WTC11 (cell line): ENCODE data around the gene EXD3. TPM values are rescaled to one million over a fixed set of nuclear protein-coding genes. Genes with fewer than 3 reads are reported as not detected.

Experiments
- ATAC-seq: fragments of 200-7000 bp; cut with Tn5 transposase; 2 replicates; pipeline ENCODE4 v1.10.0; 2021; ENCODE audit warnings: mild to moderate bottlenecking, moderate library complexity
- CTCF ChIA-PET: fragments of 300-600 bp; sonication (Branson Sonifier 250); formaldehyde crosslinking; loops from one replicate; lab custom pipeline; 2021; ENCODE audit warnings: antibody characterized with exemption; lab: Charles Lee
- POLR2A ChIA-PET: fragments of 350-600 bp; sonication (Branson Sonifier 250); formaldehyde crosslinking; loops from one replicate; lab custom pipeline; 2021; ENCODE audit warnings: antibody characterized with exemption; lab: Charles Lee
- DNase-seq: peaks from one replicate; pipeline ENCODE4 v3.0.0; 2021; ENCODE audit warnings: low spot score
- H3K27ac Mint-ChIP-seq: 2 replicates; pipeline ENCODE4 v1.8.0; 2021; ENCODE audit warnings: mixed read lengths
- H3K27me3 Mint-ChIP-seq: 2 replicates; pipeline ENCODE4 v1.8.0; 2021; ENCODE audit warnings: low read depth, mild to moderate bottlenecking, moderate library complexity, mixed read lengths
- H3K36me3 Mint-ChIP-seq: 2 replicates; pipeline ENCODE4 v1.8.0; 2021; ENCODE audit warnings: mixed read lengths
- H3K4me1 Mint-ChIP-seq: 2 replicates; pipeline ENCODE4 v1.8.0; 2022; ENCODE audit warnings: mixed read lengths
- H3K4me3 Mint-ChIP-seq: 2 replicates; pipeline ENCODE4 v1.8.0; 2021; ENCODE audit warnings: mild to moderate bottlenecking, moderate library complexity, mixed read lengths
- H3K9me3 Mint-ChIP-seq: 2 replicates; pipeline ENCODE4 v1.8.0; 2021; ENCODE audit warnings: mixed read lengths
- CREB1 ChIP-seq: sonication (generic); formaldehyde crosslinking; IDR thresholded peaks from 2 replicates; pipeline ENCODE4 v1.8.0; 2023; ENCODE audit warnings: mild to moderate bottlenecking, missing genetic modification reagents
- CREM ChIP-seq: sonication (generic); formaldehyde crosslinking; IDR thresholded peaks from 2 replicates; pipeline ENCODE4 v1.8.1; 2022; ENCODE audit warnings: mild to moderate bottlenecking, missing genetic modification reagents, moderate library complexity
- FOXJ3 ChIP-seq: sonication (generic); formaldehyde crosslinking; IDR thresholded peaks from 2 replicates; pipeline ENCODE4 v1.9.0; 2021; ENCODE audit warnings: missing genetic modification reagents, mild to moderate bottlenecking, borderline replicate concordance
- FOXK1 ChIP-seq: sonication (generic); formaldehyde crosslinking; IDR thresholded peaks from 2 replicates; pipeline ENCODE4 v1.8.0; 2022; ENCODE audit warnings: mild to moderate bottlenecking, moderate library complexity, missing genetic modification reagents
- FOXP1 ChIP-seq: sonication (generic); formaldehyde crosslinking; IDR thresholded peaks from 2 replicates; pipeline ENCODE4 v1.8.0; 2022; ENCODE audit warnings: missing genetic modification reagents, mild to moderate bottlenecking, moderate library complexity, borderline replicate concordance
- MXD4 ChIP-seq: fragments of 250-450 bp; sonication (Bioruptor Pico); IDR thresholded peaks from 2 replicates; pipeline ENCODE4 v1.8.0; 2021; ENCODE audit warnings: mild to moderate bottlenecking, moderate library complexity, borderline replicate concordance
- MYBL2 ChIP-seq: sonication (generic); formaldehyde crosslinking; IDR thresholded peaks from 2 replicates; pipeline ENCODE4 v1.8.1; 2023; ENCODE audit warnings: mild to moderate bottlenecking, moderate library complexity, missing genetic modification reagents
- NFE2L1 ChIP-seq: sonication (generic); formaldehyde crosslinking; IDR thresholded peaks from 2 replicates; pipeline ENCODE4 v1.8.1; 2023; ENCODE audit warnings: missing genetic modification reagents
- SMAD4 ChIP-seq: sonication (generic); formaldehyde crosslinking; IDR thresholded peaks from 2 replicates; pipeline ENCODE4 v1.8.0; 2022; ENCODE audit warnings: mild to moderate bottlenecking, missing genetic modification reagents
- SP1 ChIP-seq: sonication (generic); formaldehyde crosslinking; conservative IDR thresholded peaks from 2 replicates; pipeline ENCODE4 v1.8.1; 2022; ENCODE audit warnings: missing genetic modification reagents
- ZBTB21 ChIP-seq: sonication (generic); formaldehyde crosslinking; IDR thresholded peaks from 2 replicates; pipeline ENCODE4 v1.8.1; 2023; ENCODE audit warnings: mild to moderate bottlenecking, missing genetic modification reagents, borderline replicate concordance
- ZNF423 ChIP-seq: fragments of 250-450 bp; sonication (Bioruptor Pico); IDR thresholded peaks from 2 replicates; pipeline ENCODE4 v2.1.2; 2022; ENCODE audit warnings: mild to moderate bottlenecking, moderate library complexity
- total RNA-seq: library from RNA; stranded (reverse); gene quantifications from 3 replicates; pipeline ENCODE4 v1.2.3, GENCODE V29; 2021
- TF ChIP-seq, protein P1 (sequence below): sonication (generic); formaldehyde crosslinking; IDR thresholded peaks from 2 replicates; pipeline ENCODE4 v1.8.1; 2023; ENCODE audit warnings: mild to moderate bottlenecking, missing genetic modification reagents
- TF ChIP-seq, protein P2 (sequence below): sonication (generic); formaldehyde crosslinking; IDR thresholded peaks from 2 replicates; pipeline ENCODE4 v1.8.1; 2023; ENCODE audit warnings: mild to moderate bottlenecking, missing genetic modification reagents, moderate library complexity
- TF ChIP-seq, protein P3 (sequence below): sonication (generic); formaldehyde crosslinking; IDR thresholded peaks from 2 replicates; pipeline ENCODE4 v1.8.0; 2022; ENCODE audit warnings: mild to moderate bottlenecking, missing genetic modification reagents
- TF ChIP-seq, protein P4 (sequence below): sonication (generic); formaldehyde crosslinking; IDR thresholded peaks from 2 replicates; pipeline ENCODE4 v1.8.0; 2023; ENCODE audit warnings: mild to moderate bottlenecking, missing genetic modification reagents
- TF ChIP-seq, protein P5 (sequence below): fragments of 250-450 bp; sonication (Bioruptor Pico); IDR thresholded peaks from 2 replicates; pipeline ENCODE4 v1.9.0; 2021; ENCODE audit warnings: mild to moderate bottlenecking
- TF ChIP-seq, protein P6 (sequence below): sonication (generic); formaldehyde crosslinking; IDR thresholded peaks from 2 replicates; pipeline ENCODE4 v1.8.1; 2023; ENCODE audit warnings: mild to moderate bottlenecking, missing genetic modification reagents, borderline replicate concordance

EXD3 gene
- total RNA-seq, 1 experiment from 2014 or later = 21.2 TPM

DNA sequence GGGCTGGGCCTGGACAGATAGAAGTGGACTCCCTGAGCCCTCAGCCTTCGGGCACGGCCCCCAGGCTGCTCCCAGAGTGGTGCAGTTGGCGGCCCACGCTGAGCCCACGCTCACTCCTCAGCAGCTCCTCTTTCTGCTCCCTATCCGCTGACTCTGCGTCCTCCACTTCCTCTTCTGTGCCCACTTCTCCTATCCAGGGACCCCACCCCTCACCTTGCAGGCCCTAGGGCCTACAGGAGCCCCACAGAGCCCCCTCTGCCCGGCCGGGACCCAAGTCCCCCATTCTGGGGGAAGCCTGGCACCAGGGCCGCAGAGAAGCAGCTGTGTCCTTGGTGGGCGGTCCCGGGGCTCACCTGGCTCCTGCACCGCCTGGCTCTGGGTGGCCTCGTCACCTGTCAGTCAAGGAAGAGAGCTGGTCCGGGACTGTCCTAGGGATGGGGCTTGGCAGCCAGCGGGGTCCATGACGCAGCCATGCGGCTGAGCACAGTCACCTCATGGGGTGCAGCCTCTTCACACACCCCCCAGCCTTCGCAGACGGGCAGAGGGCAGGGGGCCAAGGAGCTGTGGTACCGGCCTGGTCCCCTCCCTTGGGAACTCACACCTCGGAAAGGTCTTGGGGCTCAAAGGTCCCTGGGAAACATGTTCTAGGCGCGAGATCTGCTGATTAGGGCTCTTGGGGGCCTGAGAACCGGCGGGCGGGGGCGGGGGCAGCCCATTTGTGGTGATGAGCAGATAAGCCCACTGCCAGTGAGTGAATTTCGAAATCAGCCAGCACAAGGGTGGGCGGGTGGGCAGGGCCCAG, 115.5 kb downstream of the EXD3 start (continued):
- TF ChIP-seq, protein P1, sequence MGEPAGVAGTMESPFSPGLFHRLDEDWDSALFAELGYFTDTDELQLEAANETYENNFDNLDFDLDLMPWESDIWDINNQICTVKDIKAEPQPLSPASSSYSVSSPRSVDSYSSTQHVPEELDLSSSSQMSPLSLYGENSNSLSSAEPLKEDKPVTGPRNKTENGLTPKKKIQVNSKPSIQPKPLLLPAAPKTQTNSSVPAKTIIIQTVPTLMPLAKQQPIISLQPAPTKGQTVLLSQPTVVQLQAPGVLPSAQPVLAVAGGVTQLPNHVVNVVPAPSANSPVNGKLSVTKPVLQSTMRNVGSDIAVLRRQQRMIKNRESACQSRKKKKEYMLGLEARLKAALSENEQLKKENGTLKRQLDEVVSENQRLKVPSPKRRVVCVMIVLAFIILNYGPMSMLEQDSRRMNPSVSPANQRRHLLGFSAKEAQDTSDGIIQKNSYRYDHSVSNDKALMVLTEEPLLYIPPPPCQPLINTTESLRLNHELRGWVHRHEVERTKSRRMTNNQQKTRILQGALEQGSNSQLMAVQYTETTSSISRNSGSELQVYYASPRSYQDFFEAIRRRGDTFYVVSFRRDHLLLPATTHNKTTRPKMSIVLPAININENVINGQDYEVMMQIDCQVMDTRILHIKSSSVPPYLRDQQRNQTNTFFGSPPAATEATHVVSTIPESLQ = no peak
- TF ChIP-seq, protein P2, sequence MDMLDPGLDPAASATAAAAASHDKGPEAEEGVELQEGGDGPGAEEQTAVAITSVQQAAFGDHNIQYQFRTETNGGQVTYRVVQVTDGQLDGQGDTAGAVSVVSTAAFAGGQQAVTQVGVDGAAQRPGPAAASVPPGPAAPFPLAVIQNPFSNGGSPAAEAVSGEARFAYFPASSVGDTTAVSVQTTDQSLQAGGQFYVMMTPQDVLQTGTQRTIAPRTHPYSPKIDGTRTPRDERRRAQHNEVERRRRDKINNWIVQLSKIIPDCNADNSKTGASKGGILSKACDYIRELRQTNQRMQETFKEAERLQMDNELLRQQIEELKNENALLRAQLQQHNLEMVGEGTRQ (CRISPR knock-in tag) = no peak

DNA sequence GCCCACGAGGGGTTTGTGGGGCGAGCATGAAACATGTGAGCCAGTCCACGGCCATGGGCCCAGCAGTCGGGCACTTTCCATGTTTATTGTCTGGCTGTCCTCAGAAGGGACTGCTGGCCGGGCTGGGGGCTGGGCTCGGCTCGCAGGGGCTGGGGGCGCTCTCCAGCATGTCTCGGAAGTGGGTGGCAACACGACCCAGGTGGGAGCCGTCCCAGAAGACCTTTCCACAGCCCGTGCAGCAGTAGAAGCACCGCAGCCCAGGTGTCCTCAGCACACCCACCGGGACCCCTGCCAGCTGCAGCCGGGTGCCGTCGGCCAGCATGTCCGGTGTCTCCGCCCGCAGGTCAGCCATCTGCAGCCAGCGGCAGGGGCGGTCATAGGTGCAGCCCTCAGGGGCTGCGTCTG, 116.1 kb downstream of the EXD3 start:
- H3K9me3 Mint-ChIP-seq = no peaks in the 10 kb centered on the region
- no peak overlapping the region for H3K27ac Mint-ChIP-seq
- DNase-seq (no peak), ATAC-seq (no peak)
- H3K27me3 Mint-ChIP-seq = peaks cover 13% of the 10 kb centered on the region
- H3K4me3 Mint-ChIP-seq = no peak overlapping the region
- no peaks in the 10 kb centered on the region for H3K36me3 Mint-ChIP-seq
- CTCF ChIA-PET = interaction anchor here (0.6 to 8.6 kb wide), 11 partner anchors 8 to 260 kb away, joined by 3 to 172 read pairs (median 4); partner anchors contain the start of genes NOXA1, NPDC1 and NSMF
- peaks cover 27% of the 10 kb centered on the region for H3K4me1 Mint-ChIP-seq
- TF ChIP-seq MXD4 (CRISPR knock-in tag) (no peak), SP1 (CRISPR knock-in tag) (0 out of 2 replicates have a peak, but pooled peaks have one; percentile 6)
- TF ChIP-seq, all 79 proteins: peak for 1
- POLR2A ChIA-PET = interaction anchor here (1.7 kb wide), 1 partner anchor 14 kb away, joined by 6 read pairs; no protein-coding TSS in a partner anchor

DNA sequence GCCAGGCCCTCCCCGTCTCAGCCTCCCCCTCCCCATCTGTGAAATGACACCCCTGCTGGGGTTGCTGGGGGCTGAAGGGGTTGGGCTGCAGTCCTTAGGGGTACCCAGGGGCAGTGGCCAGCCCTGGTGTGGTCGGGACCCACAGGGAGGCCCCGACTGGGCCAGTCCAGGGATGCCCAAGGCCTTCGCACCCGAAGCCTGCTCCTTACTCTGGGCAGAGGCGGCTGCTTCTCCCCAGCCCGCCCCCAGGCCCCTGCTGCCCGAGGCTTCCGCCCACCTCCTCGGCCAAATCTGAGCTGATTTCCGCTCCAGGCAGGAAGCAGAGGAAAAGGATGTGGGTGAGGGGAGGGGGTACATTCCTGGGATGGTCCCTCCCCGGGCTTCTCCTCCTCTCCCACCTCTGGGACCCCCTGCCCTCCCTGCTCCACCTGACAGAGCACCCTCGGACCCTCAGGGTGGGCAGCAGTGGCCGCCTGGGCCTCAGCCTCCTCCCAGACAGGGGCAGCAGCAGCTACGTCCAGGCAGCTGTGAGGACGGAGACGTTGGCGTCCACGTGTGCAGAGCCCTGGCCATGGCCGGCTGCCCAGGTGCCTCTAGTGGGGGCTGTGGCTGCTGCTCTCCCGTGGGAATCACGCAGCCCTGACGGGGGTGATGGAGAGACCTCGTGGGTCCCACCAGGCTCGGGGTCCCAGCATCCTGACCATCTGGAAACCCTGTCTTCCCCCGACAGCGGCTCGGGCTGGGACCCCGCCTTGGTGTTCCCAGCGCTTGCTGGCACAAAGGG, 116.7 kb downstream of the EXD3 start:
- no peak for DNase-seq
- Mint-ChIP-seq H3K27me3 (peaks cover 13% of the 10 kb centered on the region), H3K9me3 (no peaks in the 10 kb centered on the region), H3K27ac (no peak overlapping the region), H3K4me3 (no peak overlapping the region), H3K36me3 (no peaks in the 10 kb centered on the region), H3K4me1 (peaks cover 27% of the 10 kb centered on the region)
- ATAC-seq = no peak
- CTCF ChIA-PET = interaction anchor here (1.0 to 8.6 kb wide), 3 partner anchors 10 to 19 kb away, joined by 5 to 172 read pairs (median 6); no protein-coding TSS in a partner anchor
- 0 out of 2 replicates have a peak, but pooled peaks have one; percentile 11 for TF ChIP-seq FOXP1 (CRISPR knock-in tag)
- no peak for TF ChIP-seq CREM
- TF ChIP-seq, all 79 proteins: peak for 1
- POLR2A ChIA-PET = no interaction called here

DNA sequence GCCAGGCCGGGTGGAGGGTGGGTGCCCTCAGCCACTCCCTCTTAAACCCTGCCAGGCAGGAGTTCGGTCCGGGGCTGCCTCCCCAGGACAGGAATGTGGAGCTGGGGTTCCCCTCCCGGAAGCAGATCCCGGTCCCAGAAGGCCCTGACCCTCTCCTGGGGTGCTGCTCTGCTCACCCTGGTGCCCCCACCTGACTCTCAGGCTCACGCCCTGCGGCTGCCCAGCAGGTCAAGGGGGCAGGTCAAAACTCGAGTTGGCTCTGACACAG, 117.2 kb downstream of the EXD3 start:
- Mint-ChIP-seq H3K36me3 (no peaks in the 10 kb centered on the region), H3K4me3 (no peak overlapping the region), H3K27ac (no peak overlapping the region), H3K9me3 (no peaks in the 10 kb centered on the region), H3K27me3 (peaks cover 13% of the 10 kb centered on the region), H3K4me1 (peaks cover 27% of the 10 kb centered on the region)
- ATAC-seq (no peak), DNase-seq (no peak)
- POLR2A ChIA-PET = no interaction called here
- CTCF ChIA-PET = interaction anchor here (1.0 to 8.6 kb wide), 3 partner anchors 9 to 19 kb away, joined by 5 to 172 read pairs (median 6); no protein-coding TSS in a partner anchor
- TF ChIP-seq MYBL2 (CRISPR knock-in tag) (no peak), NFE2L1 (no peak), ZNF423 (CRISPR knock-in tag) (no peak), CREB1 (CRISPR knock-in tag) (no peak), FOXJ3 (CRISPR knock-in tag) (no peak), ZBTB21 (no peak), FOXK1 (CRISPR knock-in tag) (no peak), SMAD4 (no peak)
- TF ChIP-seq, protein P3, sequence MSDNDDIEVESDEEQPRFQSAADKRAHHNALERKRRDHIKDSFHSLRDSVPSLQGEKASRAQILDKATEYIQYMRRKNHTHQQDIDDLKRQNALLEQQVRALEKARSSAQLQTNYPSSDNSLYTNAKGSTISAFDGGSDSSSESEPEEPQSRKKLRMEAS (CRISPR knock-in tag) = no peak
- TF ChIP-seq, protein P4, sequence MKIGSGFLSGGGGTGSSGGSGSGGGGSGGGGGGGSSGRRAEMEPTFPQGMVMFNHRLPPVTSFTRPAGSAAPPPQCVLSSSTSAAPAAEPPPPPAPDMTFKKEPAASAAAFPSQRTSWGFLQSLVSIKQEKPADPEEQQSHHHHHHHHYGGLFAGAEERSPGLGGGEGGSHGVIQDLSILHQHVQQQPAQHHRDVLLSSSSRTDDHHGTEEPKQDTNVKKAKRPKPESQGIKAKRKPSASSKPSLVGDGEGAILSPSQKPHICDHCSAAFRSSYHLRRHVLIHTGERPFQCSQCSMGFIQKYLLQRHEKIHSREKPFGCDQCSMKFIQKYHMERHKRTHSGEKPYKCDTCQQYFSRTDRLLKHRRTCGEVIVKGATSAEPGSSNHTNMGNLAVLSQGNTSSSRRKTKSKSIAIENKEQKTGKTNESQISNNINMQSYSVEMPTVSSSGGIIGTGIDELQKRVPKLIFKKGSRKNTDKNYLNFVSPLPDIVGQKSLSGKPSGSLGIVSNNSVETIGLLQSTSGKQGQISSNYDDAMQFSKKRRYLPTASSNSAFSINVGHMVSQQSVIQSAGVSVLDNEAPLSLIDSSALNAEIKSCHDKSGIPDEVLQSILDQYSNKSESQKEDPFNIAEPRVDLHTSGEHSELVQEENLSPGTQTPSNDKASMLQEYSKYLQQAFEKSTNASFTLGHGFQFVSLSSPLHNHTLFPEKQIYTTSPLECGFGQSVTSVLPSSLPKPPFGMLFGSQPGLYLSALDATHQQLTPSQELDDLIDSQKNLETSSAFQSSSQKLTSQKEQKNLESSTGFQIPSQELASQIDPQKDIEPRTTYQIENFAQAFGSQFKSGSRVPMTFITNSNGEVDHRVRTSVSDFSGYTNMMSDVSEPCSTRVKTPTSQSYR = no peak
- TF ChIP-seq, protein P5, sequence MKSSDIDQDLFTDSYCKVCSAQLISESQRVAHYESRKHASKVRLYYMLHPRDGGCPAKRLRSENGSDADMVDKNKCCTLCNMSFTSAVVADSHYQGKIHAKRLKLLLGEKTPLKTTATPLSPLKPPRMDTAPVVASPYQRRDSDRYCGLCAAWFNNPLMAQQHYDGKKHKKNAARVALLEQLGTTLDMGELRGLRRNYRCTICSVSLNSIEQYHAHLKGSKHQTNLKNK (CRISPR knock-in tag) = no peak
- TF ChIP-seq, protein P6, sequence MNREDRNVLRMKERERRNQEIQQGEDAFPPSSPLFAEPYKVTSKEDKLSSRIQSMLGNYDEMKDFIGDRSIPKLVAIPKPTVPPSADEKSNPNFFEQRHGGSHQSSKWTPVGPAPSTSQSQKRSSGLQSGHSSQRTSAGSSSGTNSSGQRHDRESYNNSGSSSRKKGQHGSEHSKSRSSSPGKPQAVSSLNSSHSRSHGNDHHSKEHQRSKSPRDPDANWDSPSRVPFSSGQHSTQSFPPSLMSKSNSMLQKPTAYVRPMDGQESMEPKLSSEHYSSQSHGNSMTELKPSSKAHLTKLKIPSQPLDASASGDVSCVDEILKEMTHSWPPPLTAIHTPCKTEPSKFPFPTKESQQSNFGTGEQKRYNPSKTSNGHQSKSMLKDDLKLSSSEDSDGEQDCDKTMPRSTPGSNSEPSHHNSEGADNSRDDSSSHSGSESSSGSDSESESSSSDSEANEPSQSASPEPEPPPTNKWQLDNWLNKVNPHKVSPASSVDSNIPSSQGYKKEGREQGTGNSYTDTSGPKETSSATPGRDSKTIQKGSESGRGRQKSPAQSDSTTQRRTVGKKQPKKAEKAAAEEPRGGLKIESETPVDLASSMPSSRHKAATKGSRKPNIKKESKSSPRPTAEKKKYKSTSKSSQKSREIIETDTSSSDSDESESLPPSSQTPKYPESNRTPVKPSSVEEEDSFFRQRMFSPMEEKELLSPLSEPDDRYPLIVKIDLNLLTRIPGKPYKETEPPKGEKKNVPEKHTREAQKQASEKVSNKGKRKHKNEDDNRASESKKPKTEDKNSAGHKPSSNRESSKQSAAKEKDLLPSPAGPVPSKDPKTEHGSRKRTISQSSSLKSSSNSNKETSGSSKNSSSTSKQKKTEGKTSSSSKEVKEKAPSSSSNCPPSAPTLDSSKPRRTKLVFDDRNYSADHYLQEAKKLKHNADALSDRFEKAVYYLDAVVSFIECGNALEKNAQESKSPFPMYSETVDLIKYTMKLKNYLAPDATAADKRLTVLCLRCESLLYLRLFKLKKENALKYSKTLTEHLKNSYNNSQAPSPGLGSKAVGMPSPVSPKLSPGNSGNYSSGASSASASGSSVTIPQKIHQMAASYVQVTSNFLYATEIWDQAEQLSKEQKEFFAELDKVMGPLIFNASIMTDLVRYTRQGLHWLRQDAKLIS (CRISPR knock-in tag) = no peak
